GM19438 (cell line): ENCODE data around the gene USP40.

Experiments
- ATAC-seq: cut with Tn5 transposase; IDR thresholded peaks from one replicate; pipeline ENCODE4 v1.9.1; 2021; ENCODE audit warnings: low read depth; ENCODE audit not compliant: unreplicated experiment

USP40 gene

DNA sequence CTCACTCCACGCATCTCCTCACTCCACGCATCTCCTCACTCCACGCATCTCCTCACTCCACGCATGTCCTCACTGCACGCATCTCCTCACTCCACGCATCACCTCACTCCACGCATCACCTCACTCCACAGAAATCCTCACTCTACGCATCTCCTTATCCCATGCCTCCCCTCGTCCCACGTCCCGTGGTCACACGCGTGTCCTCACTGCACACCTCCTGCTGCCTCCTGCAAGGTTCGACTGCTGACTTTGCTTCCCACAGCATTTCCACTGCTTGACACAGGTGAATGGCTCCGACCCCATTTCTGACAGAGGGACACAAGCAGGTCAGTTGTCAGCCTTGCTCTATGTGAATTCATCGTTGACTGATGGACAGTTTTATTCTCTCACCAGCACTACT, 103.0 kb downstream of the USP40 start:
- no peak for ATAC-seq

DNA sequence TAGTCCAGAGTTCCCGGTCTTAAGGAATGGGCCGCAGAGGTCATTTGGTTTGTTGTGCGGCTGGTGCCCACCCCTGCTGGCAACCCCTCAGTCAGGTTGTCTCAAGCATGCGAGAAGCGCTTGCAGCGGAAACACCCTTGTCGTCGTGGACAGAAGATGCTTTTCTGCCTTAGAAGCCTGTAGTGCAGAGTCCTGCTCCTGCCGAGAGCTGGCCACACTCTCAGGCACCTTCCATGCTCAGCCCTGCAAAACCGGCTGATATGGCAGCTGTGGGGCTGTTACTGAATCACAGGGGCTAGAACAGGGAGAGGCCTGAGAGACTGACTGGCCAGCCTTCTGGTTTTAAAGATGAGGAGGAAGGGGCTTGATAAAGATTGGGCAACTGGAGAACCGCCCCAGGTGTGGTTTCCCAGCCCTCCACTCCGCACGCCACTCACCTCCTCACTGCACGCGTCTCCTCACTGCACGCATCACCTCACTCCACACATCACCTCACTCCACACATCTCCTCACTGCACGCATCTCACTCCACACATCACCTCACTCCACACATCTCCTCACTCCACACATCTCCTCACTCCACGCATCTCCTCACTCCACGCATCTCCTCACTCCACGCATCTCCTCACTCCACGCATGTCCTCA, 103.6 kb downstream of the USP40 start:
- ATAC-seq, result no peak

DNA sequence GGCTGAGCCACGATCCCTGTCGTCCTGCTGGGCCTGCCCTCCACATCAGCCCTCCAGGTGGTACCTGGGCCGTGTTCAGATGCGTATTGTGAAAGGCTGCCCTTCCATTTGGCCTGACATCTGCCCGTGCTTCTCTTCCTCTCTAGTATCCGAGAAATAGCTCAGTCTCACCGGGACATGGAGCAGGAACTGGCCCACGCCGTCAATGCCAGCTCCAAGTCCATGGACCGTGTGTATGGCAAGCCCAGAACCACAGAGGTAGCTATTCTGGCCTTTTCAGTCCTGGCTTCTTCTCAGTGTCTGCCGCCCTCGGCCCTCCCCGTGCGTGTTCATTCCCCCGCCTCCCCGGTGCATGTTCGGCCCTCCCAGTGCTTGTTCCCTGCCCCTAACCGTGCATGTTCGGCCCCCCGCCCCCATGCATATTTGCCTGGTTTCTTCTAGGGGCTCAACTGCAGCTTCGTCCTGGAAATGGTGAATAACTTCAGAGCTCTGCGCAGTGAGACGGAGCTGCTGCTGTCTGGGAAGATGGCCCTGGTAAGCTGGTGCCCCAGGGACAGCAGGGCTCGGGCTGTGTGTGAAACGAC, 104.3 kb downstream of the USP40 start:
- no peak for ATAC-seq

DNA sequence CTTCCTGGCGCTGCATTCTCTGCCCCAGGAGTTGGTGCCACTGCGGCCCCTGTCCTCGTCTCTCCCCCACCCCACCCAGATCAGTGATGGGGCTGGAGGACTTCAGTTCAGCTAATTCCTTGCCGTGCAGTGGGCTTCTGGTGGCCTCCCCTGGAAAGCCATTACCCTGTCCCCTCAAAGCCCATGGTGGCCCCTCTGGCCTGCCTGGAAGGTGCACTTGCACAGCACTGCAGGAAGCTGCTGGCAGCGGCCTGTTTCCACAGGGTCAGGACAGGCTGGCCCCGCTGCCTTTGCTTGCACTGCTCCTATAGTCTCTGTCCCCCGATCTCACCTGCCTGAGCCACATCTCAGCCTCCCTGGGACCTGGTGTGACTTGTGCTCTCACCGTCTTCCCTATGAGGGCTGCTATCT, 105.1 kb downstream of the USP40 start:
- ATAC-seq, result no peak

DNA sequence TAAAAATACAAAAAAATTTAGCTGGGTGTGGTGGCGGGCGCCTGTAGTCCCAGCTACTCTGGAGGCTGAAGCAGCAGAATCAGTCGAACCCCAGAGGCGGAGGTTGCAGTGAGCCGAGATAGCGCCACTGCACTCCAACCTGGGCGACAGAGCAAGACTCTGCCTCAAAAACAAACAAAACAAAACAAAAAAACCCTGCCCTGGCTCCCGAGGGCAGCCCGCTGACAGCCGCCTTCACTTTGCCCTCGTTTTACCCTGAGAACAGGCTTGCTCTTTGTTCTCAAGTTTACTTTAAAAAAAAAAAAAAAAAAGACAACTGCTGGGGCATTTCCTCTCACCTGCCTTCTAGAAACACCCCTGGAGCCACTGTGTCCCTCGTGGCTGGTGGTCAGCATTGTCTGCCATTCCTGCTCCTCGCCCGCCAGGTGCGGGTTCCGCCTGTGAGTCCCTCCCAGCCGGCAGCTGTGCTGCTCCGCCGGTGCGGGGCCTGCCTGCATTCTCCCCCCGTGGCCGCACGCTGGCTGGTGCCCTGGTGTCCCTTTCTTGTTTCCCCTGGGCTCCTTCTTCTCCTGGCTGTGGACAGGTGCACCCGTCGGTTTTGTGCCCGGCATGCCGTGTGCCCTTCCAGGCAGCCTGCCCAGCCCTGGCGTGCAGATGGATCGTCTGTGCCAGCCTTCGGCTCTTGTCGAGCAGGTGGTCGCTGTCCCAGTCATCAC, 105.7 kb downstream of the USP40 start:
- no peak for ATAC-seq

DNA sequence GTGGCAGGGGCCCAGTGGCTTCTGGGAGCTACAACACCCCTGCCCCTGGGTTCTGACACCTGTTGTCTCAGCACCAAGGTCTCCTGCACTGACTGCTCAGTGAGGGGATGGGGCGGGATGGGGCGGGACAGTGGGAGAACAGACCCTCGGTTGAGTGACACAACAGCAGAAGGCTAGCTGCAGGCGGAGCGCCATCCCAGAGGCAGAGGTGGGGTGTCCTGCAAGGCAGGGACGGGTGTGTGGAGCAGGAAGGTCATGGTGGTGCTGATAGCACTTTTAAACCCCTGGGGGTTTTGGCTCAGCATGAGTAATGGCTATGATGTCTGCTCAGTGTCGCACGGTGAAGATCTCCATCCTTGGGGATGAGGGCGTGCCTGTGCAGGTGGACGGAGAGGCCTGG, 107.2 kb downstream of the USP40 start:
- no peak for ATAC-seq

DNA sequence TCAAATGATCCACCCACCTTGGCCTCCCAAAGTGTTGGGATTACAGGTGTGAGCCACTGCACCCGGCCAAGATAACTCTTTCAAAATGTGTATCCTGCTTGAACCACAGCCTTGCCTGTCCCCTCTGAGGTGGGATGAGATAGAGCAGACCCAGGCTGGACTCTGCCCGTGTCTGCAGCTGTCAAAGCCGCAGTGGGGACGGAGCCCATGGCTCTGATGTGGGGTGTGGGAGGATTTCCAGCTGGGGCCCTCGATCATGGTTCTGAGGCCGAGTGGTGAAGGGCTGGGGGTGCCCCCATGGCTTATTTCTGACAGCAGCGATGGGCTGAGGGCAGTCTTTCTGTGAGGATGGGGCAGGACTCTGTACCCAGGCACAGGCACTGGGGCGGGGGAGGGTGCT, 107.8 kb downstream of the USP40 start:
- no peak for ATAC-seq

DNA sequence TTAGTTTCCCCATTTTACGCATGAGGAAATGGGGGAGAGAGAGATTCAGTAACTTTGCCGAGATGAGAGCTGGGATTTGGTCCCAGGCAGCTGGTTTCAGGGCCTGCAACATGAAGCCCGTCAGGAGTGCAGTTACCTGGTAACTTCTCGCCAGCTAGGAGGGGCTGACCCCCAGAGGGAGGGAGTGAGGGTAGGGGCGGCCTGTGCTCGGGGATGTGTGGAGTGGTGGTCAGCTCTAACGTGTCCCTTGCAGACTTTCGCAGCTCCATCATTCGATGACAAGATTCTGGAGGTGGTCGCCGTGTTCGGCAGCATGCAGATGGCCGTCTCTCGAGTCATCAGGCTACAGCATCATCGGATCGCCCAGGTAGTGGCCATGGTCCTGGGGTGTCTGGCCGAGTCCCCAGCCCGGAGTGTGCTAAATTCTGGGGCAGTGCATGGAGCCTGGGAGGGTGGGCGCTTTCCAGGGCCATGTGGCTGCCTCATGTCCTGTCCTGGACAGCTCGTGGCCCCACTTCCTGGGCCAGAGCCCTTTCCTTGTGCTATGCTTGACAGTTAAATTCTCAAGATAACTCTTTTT, 108.5 kb downstream of the USP40 start:
- ATAC-seq, result no peak

DNA sequence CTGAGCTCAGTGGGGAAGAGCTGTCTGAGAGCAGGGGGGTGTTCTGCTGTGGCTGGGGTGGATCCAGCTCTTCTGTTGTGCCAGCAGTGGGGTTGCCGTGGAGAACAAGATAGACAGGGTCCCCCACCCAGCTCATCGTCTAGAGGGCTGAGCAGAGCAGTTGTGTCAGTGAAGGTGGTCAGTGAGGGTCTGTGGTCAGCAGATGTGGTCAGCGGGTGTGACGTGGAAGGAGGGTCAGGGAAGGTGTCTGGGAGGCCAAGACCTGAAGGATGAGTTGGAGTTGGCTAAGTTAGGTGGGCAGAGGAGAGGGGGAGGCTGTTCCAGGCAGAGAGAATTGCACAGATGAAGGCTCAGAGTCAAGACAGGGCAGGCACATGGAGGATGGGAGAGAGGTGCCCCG, 109.2 kb downstream of the USP40 start:
- ATAC-seq, result no peak

DNA sequence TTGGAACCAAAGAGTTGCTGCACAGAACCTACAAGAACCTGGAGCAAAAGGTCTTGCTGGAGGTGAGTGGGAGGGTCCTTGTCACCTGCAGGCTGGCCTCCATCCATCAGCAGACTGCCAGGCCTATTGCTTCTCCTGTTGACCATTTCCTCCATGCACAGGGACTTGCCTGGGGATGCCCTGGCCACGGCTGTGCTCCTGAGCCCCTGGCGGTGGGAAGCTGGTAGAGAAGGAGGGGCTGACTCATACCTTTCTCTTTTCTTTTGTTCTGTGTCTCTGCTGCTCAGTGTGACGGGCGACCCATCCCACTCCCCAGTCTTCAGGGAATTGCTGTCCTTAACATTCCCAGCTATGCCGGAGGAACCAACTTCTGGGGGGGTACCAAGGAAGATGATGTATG, 109.6 kb downstream of the USP40 start:
- no peak for ATAC-seq

DNA sequence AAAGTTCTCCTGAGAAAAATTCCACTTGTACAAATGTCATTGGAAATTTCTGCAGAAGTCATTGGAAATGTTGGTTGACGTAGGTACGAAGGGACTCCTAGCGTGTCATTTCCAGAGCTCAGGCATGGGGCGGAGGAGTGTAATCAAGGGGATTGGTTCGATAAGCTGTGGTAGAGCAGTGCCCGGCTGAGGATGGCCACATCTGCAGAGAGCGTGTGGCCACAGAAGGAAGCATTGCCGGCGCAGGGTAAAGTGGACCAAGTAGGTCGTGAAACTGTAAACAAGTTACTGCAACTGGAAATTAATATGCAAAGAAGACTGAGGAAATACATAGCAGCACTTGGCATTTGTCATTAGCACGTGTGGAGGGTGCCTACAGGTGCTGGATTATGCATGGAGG, 110.5 kb downstream of the USP40 start:
- ATAC-seq, result no peak

DNA sequence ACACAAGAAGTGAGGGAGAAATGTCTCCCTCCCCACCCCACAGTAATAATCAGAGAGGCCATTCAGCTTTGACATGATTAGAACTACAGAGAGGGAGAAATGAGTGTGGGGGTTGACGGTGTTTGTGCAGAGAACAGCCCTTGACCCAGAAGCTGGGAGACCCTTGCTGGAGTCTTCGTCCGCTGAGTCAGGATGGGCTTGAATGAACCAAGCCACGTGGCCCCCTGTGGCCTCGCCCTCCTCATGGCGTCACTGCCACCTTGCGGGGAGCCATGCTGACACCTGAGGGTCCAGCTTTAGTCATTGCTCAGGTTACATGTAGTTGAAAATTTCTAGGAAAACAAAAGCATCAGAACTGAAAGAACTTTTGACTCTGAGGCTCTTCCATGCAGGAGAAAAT, 111.1 kb downstream of the USP40 start:
- ATAC-seq, result no peak

DNA sequence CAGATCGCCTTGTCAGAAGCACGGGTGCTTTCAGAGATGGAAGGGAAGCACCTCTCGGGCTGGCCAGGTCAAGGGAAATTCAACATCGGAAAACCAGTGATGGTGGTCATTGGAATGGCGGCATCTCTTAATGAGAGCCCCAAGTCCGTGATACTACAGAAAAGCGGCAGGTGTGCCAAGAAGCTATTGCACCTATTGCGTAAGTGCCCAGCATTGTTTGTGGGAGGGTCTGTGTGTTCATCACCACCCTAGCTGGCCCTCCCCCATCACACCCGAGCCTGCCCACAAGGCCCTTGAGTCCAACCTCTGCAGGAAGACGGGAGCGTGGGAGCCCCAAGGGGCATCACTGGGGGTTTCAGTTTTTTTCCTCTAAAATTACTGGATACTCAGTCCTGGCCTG, 111.6 kb downstream of the USP40 start:
- no peak for ATAC-seq

DNA sequence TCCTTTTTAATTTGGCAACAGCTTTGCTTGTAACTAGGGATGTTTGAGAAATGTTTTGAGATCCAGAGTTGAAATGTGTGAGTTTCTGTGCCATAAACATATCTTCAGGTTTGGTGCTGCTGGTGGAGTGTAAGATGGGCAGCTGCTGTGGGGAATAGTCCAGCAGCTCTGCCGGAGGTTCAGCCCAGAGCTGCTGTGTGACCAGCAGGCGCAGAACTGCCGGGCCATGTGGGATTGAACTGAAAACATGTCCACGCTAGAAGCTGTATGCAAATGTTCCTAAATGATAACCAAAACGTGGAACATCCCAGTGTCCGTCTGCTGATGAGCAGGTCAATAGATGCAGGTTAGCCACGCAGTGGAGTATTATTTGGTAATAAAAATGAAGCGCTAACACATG, 112.7 kb downstream of the USP40 start:
- no peak for ATAC-seq

DNA sequence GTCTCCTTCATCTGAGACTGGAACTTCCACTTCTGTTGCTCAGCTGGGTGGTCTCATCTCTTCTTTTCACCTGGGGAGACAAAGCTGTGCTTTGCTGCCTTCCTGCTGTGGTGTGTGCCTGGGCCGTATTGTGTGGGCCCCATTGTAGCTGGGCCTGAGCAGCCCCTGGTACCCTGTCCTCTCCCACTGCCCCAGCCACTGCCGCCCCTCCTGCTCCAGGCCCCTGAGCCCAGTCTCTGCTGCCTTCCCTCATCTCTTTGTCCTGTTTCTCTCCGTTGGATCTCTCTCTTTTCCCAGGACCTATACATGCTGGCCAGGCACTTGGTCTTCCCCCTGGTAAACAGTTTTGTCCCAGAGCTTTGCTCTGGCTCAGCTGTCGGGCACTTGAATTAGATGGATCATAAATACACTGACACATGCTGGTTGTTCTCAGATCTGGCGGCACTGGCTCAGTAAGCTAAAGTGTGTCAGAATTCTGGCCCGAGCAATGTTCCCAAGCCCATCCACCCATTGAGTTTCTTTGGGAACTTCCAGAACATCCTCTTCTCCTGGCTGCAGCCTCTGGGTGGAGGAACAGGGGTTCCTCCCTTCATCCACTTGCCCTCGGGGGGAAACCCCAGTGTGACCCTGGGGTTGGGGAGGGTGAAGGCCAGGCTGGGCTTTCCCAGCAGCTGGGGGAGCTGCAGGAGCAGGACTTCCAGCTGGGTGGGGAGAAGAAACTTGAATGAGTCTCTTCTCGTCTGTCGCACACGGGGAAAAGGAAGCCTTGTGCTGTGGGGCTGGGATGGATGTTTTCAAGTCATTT, 113.3 kb downstream of the USP40 start:
- ATAC-seq, result no peak

DNA sequence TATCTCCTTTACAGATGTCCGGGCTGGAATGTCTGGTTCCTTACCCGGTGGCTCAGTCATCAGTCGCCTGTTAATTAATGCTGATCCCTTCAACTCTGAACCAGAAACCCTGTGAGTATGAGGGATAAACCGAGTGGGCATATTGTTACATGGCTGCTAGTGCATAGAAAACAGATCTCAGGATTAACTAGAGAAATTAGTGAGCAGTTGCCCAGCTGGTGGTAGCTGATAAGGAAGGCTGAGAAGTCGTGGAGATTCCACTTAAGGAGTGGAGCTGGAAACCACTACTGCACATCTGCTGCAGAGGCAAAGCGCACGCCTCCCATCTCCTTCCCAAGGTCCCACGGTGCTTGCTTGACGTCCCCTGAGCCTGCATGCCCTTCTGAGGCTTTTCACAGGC, 114.6 kb downstream of the USP40 start:
- ATAC-seq, result no peak

DNA sequence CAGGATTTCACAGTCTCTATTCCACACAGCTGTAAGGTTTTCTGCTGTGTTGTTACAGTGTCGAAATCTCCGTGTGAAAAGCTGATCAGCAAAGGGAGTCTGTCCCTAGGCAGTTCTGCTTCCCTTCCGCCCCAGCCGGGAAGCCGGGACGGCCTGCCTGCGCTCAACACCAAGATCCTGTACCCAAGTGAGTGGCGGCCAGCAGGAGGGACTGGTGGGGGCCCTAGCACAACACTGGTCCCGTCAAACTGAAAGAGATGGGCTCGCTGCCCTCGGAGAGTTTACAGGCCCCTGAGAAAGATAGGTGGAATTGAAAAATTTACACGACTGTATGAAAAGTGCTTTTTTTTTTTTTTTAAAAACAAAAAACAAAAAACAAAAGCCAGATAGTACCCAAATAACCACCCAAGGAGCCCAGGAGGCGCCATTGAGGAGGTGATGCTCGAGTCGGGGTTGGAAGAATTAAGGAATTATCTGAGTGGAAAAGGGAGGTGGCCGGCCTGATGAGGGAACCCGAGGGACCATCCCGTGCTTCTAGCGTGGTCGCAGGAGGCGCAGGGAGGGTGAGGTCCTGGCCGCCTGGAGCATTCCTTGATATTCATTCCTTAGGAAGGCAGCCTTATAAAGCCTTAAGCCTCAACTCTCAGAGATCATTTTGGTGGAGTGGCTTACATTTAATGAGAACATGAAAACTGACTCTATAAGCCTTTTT, 115.6 kb downstream of the USP40 start:
- ATAC-seq, result no peak

DNA sequence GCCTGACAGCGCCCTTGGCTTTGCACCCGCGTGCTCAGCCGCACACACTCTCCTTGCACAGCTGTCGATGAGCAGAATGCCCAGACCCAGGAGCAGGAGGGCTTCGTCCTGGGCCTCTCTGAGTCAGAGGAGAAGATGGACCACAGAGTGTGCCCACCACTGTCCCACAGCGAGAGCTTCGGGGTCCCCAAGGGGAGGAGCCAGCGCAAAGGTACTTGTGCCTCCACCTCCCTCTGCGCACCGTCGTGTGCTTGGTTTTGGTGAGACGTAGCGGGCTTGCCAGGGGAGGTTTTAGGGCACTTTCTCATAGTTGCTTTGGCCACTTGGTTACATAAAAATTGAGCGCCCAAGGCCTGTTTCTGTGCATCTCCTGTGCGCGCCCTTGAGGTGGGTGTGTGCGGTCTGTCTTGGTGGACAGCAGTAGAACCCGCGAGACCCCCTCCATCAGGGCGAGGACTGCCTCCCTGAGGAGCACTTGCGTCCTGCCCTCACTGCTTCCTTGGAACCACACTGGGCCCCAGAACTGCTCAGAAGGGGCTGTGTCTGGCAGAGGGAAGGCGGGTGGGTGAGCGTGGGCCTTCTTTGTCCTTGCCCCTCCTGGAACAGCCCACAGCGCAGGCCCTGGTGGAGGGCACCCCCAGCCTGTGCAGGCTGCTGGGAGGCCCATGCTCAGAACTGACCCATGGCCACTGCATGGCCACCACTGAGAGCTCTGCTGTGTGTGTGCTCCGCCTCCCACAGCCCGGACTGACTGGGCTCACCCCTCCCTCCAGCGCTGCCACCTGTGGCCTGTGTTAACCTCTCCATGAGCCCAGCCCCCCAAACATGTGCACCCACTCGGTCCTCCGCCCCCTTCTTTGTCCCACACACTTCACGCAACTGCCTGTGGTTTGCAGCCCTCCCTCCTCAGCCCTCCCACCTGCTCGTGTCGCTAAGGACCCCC, 116.4 kb downstream of the USP40 start:
- no peak for ATAC-seq
